ENCODE measurements around the gene GMDS. TPM values are rescaled to one million over a fixed set of nuclear protein-coding genes. Genes with fewer than 3 reads are reported as not detected.

Gene GMDS
- total and polyA plus RNA-seq, 4 donors = 7.3 to 28.3 (median 16.1) TPM

DNA sequence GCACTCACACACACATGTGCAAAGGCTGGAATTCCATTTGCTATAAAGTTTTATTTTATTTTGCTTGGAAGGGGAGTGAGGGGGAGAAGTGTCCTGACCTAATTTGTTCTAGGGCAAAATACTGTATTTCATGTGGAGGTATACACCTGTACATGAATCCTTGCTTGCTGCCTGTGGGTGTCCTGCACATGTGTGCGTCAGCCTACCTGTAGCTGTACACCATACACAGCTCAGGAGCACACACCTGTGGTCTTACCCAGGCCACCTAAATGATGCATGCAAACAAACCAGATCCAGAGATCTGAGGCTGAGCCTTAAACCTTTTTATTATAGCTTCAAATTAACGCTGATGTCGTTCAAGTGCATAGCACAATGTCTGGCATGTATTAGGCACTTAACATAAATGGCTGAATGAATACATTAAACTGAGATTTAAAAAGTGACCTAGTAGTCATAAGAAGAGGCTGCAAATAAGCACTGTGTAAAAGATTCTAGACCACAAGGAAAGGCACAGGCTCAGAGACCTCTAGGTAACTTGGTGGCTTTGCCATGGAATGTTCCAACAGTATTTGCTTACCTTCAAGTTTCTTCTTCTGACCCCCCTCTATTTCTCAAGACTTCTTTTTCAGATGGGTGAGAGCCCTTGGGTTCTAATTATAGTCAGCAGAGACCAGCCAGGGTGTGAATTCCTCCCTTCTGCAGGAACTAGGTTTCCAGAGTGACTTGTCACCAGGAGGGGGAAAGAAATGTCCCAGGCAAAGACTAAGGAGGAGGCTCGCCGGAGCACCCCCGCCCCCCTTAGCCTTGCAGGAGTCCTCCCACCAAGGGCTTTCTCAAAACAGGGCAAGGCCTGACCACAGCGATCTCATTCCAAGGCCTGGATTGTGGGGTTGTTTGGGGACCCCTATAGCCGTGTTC lies 622.3 kb downstream of the GMDS start:
- no peak overlapping the region for H3K4me3 ChIP-seq
- ATAC-seq (ENCODE audit: insufficient read depth, low FRiP score) = no peak
- peaks cover 12 to 89% (median 77%) of the 10 kb centered on the region in 3 donors for H3K27me3 ChIP-seq (ENCODE audit: control insufficient read depth in 3 of 3, insufficient read depth in 3 of 3, low read length in 2 of 3)
- no peak for DNase-seq
- H3K27ac ChIP-seq (ENCODE audit: low read depth in 1 of 2, low read length in 1 of 2) = no peak overlapping the region
- peaks cover 0 to 6% (median 0%) of the 10 kb centered on the region in 4 donors for H3K9me3 ChIP-seq (ENCODE audit: control insufficient read depth in 4 of 4, insufficient read depth in 3 of 4, low read length in 3 of 4)
- WGBS, 2 donors = 92 to 93% methylated on average over 8 of the region's 8 CpGs
- TF ChIP-seq, protein P1, sequence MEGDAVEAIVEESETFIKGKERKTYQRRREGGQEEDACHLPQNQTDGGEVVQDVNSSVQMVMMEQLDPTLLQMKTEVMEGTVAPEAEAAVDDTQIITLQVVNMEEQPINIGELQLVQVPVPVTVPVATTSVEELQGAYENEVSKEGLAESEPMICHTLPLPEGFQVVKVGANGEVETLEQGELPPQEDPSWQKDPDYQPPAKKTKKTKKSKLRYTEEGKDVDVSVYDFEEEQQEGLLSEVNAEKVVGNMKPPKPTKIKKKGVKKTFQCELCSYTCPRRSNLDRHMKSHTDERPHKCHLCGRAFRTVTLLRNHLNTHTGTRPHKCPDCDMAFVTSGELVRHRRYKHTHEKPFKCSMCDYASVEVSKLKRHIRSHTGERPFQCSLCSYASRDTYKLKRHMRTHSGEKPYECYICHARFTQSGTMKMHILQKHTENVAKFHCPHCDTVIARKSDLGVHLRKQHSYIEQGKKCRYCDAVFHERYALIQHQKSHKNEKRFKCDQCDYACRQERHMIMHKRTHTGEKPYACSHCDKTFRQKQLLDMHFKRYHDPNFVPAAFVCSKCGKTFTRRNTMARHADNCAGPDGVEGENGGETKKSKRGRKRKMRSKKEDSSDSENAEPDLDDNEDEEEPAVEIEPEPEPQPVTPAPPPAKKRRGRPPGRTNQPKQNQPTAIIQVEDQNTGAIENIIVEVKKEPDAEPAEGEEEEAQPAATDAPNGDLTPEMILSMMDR (IDR thresholded peaks at IDR 0.05; ENCODE audit: control extremely low read depth, extremely low read depth) = no peak
- H3K4me1 ChIP-seq (ENCODE audit: control insufficient read depth in 5 of 5, insufficient read depth in 5 of 5, low read length in 5 of 5) = peaks cover 0 to 15% (median 11%) of the 10 kb centered on the region in 5 donors
- no peaks in the 10 kb centered on the region for H3K36me3 ChIP-seq (ENCODE audit: control insufficient read depth in 4 of 4, insufficient read depth in 4 of 4, low read length in 4 of 4)
- no peak overlapping the region for H3K9ac ChIP-seq (ENCODE audit: insufficient read depth in 1 of 2, low read length in 2 of 2)

GRCh38 chr6:1622220-1622850 lies 623.1 kb downstream of the GMDS start:
- H3K9ac ChIP-seq (ENCODE audit: insufficient read depth in 1 of 2, low read length in 2 of 2) = no peak overlapping the region
- DNase-seq (no peak), ATAC-seq (ENCODE audit: insufficient read depth, low FRiP score) (no peak)
- H3K4me1 ChIP-seq (ENCODE audit: control insufficient read depth in 5 of 5, insufficient read depth in 5 of 5, low read length in 5 of 5) = peaks cover 0 to 15% (median 11%) of the 10 kb centered on the region in 5 donors
- no peaks in the 10 kb centered on the region for H3K36me3 ChIP-seq (ENCODE audit: control insufficient read depth in 4 of 4, insufficient read depth in 4 of 4, low read length in 4 of 4)
- no peak overlapping the region for H3K27ac ChIP-seq (ENCODE audit: low read depth in 1 of 2, low read length in 1 of 2)
- H3K9me3 ChIP-seq (ENCODE audit: control insufficient read depth in 4 of 4, insufficient read depth in 3 of 4, low read length in 3 of 4) = peaks cover 0 to 6% (median 0%) of the 10 kb centered on the region in 4 donors
- no peak overlapping the region for H3K4me3 ChIP-seq
- 94 to 96% methylated on average over 15 of the region's 15 CpGs for WGBS, 2 donors
- H3K27me3 ChIP-seq (ENCODE audit: control insufficient read depth in 3 of 3, insufficient read depth in 3 of 3, low read length in 2 of 3) = peaks cover 12 to 89% (median 76%) of the 10 kb centered on the region in 3 donors
- TF ChIP-seq, protein P1 (IDR thresholded peaks at IDR 0.05; ENCODE audit: control extremely low read depth, extremely low read depth) = no peak

- ATAC-seq (ENCODE audit: insufficient read depth, low FRiP score) (no peak), DNase-seq (no peak)
- peaks cover 0 to 8% (median 0%) of the 10 kb centered on the region in 4 donors for H3K9me3 ChIP-seq (ENCODE audit: control insufficient read depth in 4 of 4, insufficient read depth in 3 of 4, low read length in 3 of 4)
- 95 to 96% methylated on average over 30 of the region's 30 CpGs for whole genome bisulfite sequencing, 2 donors
- H3K27ac ChIP-seq (ENCODE audit: low read depth in 1 of 2, low read length in 1 of 2) = no peak overlapping the region
- H3K4me3 ChIP-seq = no peak overlapping the region
- H3K27me3 ChIP-seq (ENCODE audit: control insufficient read depth in 3 of 3, insufficient read depth in 3 of 3, low read length in 2 of 3) = peaks cover 12 to 89% (median 74%) of the 10 kb centered on the region in 3 donors
- H3K4me1 ChIP-seq (ENCODE audit: control insufficient read depth in 5 of 5, insufficient read depth in 5 of 5, low read length in 5 of 5) = peaks cover 0 to 15% (median 11%) of the 10 kb centered on the region in 5 donors
- TF ChIP-seq, protein P1 (IDR thresholded peaks at IDR 0.05; ENCODE audit: control extremely low read depth, extremely low read depth) = no peak
- no peak overlapping the region for H3K9ac ChIP-seq (ENCODE audit: insufficient read depth in 1 of 2, low read length in 2 of 2)
- no peaks in the 10 kb centered on the region for H3K36me3 ChIP-seq (ENCODE audit: control insufficient read depth in 4 of 4, insufficient read depth in 4 of 4, low read length in 4 of 4)
Observed at GRCh38 chr6:1621070-1621701, 624.2 kb downstream of the GMDS start.

Measured in lung (tissue), 12 donors.